ENCODE results near the gene CCDC172. TPM values are rescaled to one million over a fixed set of nuclear protein-coding genes. Genes with fewer than 3 reads are reported as not detected.

Gene CCDC172
- total RNA-seq, 4 donors from 2014 or later: not detected

DNA sequence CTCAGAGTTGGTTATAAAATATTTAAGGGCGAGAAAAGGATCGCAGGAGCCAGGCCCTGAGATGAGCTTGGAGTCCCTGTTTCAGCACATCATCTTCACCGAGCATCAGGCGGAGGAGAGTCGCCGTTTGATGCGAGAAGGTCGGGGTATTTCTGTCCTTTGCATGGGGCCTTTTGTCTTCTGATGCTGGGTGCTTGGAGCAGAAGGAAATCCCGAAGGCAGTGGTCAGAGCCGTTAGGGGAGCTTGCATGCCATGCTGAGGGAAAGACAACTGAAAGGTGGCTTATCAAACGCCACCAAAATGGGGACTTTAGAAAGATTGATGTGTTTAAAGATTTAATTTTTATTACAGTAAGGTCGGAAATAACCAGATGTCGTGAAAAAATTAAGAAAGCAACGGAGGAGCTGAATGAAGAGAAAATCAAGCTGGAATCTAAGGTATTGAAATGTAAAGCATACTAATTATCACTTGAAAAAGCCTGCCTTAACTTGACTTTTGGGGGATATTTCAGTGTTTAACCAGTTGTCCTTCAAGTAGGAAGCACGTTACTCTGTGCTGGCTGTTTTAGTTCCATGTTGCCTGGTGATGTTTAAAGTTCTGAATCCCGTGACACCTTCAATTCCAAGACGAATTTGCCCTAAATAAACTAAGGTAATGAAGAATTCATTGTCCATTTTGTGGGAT is 845 bp downstream of the CCDC172 start:
- Histone ChIP-seq H3K4me1 (no peaks in the 10 kb centered on the region), H3K36me3 (no peaks in the 10 kb centered on the region), H3K27ac (replicated peaks in 1 of 4) (no peak overlapping the region), H3K27me3 (peaks cover 0 to 9% (median 0%) of the 10 kb centered on the region in 4 donors), H3K9me3 (no peaks in the 10 kb centered on the region), H3K4me3 (no peak overlapping the region)
- 65% methylated on average over 17 of the region's 17 CpGs for WGBS
- DNase-seq (ENCODE audit: extremely low spot score): no peak
- intact Hi-C loops (cut with DNase I): no loop called here
- TF ChIP-seq POLR2AphosphoS5 (IDR thresholded peaks at IDR 0.05) (no peak), POLR2A (IDR thresholded peaks at IDR 0.05; ENCODE audit: low read depth) (no peak), EP300 (IDR thresholded peaks at IDR 0.05) (no peak), CTCF (IDR thresholded peaks at IDR 0.05) (no peak)

DNA sequence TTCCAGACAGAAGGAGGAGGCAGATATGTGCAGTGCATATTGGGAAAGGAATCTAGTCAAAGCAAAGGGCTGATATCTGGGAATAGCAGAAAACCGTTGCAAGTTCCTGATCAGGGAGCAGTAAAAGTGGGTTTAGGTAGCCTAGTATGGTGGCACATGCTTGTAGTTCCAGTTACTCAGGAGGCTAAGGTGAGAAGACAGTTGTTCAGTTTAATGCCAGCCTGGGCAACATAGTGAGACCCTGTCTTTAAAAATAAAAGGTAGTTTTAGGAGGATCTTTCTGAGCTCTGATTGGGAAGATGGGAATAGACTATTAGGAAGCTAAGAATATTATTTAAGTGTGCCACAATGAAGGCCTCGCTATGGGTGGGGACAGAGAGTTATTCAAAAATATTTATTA is 1.7 kb downstream of the CCDC172 start:
- intact Hi-C loops (cut with DNase I): no loop called here
- no peaks in the 10 kb centered on the region for H3K36me3 ChIP-seq
- H3K27ac ChIP-seq (replicated peaks in 1 of 4): no peak overlapping the region
- TF ChIP-seq POLR2A (IDR thresholded peaks at IDR 0.05; ENCODE audit: low read depth): no peak
- no peak for TF ChIP-seq EP300 (IDR thresholded peaks at IDR 0.05)
- WGBS: 80% methylated on average over 2 of the region's 2 CpGs
- H3K4me3 ChIP-seq: no peak overlapping the region
- H3K27me3 ChIP-seq: peaks cover 0 to 9% (median 0%) of the 10 kb centered on the region in 4 donors
- no peaks in the 10 kb centered on the region for H3K4me1 ChIP-seq
- no peak for DNase-seq (ENCODE audit: extremely low spot score)
- no peaks in the 10 kb centered on the region for H3K9me3 ChIP-seq

GRCh38 chr10:116329153-116329552 is 4.9 kb downstream of the CCDC172 start:
- TF ChIP-seq EP300 (IDR thresholded peaks at IDR 0.05): no peak
- no peak for TF ChIP-seq POLR2A (IDR thresholded peaks at IDR 0.05; ENCODE audit: low read depth)
- TF ChIP-seq POLR2AphosphoS5 (IDR thresholded peaks at IDR 0.05): no peak
- no peak for TF ChIP-seq CTCF (IDR thresholded peaks at IDR 0.05)
- no peaks in the 10 kb centered on the region for H3K36me3 ChIP-seq
- H3K4me1 ChIP-seq: no peaks in the 10 kb centered on the region
- H3K27ac ChIP-seq (replicated peaks in 1 of 4): no peak overlapping the region
- no peak for DNase-seq (ENCODE audit: extremely low spot score)
- H3K9me3 ChIP-seq: no peaks in the 10 kb centered on the region
- 100% methylated on average over 1 of the region's 1 CpG for WGBS
- peaks cover 0 to 9% (median 0%) of the 10 kb centered on the region in 4 donors for H3K27me3 ChIP-seq
- H3K4me3 ChIP-seq: no peak overlapping the region
- intact Hi-C loops (cut with DNase I): no loop called here

DNA sequence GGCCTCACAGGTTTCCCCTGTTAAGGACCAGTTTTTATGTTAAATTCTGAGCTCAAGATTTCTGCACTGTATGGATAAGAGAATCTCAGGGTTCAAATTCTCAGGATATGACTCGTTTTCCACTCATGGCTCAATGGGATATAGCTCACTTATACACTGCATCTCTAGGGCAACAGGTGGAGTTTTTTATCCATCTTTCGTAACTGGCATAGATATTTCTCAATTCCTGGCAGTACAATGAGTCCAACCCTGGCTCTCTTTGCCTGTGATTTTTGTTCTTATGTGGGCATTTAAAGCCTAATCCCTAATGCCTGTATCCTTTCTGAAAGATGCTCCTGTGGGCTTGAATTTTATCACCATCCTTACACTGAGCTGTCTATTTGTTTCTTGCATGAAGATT is 7.6 kb downstream of the CCDC172 start:
- Histone ChIP-seq H3K27ac (replicated peaks in 1 of 4) (no peak overlapping the region), H3K9me3 (no peaks in the 10 kb centered on the region), H3K36me3 (no peaks in the 10 kb centered on the region), H3K4me3 (no peak overlapping the region), H3K27me3 (no peaks in the 10 kb centered on the region), H3K4me1 (no peaks in the 10 kb centered on the region)
- intact Hi-C loops (cut with DNase I): no loop called here
- TF ChIP-seq POLR2A (IDR thresholded peaks at IDR 0.05; ENCODE audit: low read depth): no peak
- no peak for DNase-seq (ENCODE audit: extremely low spot score)
- 70% methylated on average over 2 of the region's 2 CpGs for WGBS

GRCh38 chr10:116336866-116337265 is 12.6 kb downstream of the CCDC172 start:
- Histone ChIP-seq H3K9me3 (no peaks in the 10 kb centered on the region), H3K36me3 (no peaks in the 10 kb centered on the region), H3K4me3 (no peak overlapping the region), H3K4me1 (no peaks in the 10 kb centered on the region), H3K27ac (replicated peaks in 1 of 4) (no peak overlapping the region), H3K27me3 (no peaks in the 10 kb centered on the region)
- WGBS: 85% methylated on average over 2 of the region's 2 CpGs
- no peak for DNase-seq (ENCODE audit: extremely low spot score)
- TF ChIP-seq POLR2AphosphoS5 (IDR thresholded peaks at IDR 0.05) (no peak), EP300 (IDR thresholded peaks at IDR 0.05) (no peak), CTCF (IDR thresholded peaks at IDR 0.05) (no peak), POLR2A (IDR thresholded peaks at IDR 0.05; ENCODE audit: low read depth) (no peak)
- intact Hi-C loops (cut with DNase I): no loop called here

DNA sequence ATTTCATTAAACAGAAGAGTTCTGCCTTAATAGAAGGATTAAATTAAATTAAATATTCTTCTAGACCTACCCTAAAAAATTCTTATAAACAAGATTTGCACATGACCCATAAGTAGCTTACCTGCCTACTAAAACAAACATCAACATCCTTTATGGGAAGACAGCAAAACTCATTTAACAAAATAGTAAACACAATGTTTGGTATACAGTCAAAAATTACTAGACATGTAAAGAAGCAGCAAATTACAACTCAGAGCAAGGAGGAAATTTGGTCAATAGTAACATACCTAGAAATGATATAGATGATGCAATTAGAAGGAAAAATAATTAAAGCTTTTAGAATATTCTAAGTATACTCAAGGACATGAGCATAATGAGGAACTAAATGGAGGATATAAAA is 27.9 kb downstream of the CCDC172 start:
- intact Hi-C loops (cut with DNase I): no loop called here
- Histone ChIP-seq H3K9me3 (peaks cover 0 to 7% (median 0%) of the 10 kb centered on the region in 4 donors), H3K27me3 (no peaks in the 10 kb centered on the region), H3K36me3 (no peaks in the 10 kb centered on the region), H3K27ac (replicated peaks in 1 of 4) (no peak overlapping the region), H3K4me3 (no peak overlapping the region), H3K4me1 (no peaks in the 10 kb centered on the region)
- TF ChIP-seq POLR2A (IDR thresholded peaks at IDR 0.05; ENCODE audit: low read depth) (no peak), EP300 (IDR thresholded peaks at IDR 0.05) (no peak), CTCF (IDR thresholded peaks at IDR 0.05) (no peak), POLR2AphosphoS5 (IDR thresholded peaks at IDR 0.05) (no peak)
- no peak for DNase-seq (ENCODE audit: extremely low spot score)
